K562 (cell line): ENCODE data around the gene TSPAN14. TPM values are rescaled to one million over a fixed set of nuclear protein-coding genes. Genes with fewer than 3 reads are reported as not detected.

Experiments used
- ATAC-seq: fragments of 200-7000 bp; cut with Tn5 transposase; 3 replicates; pipeline ENCODE4 v1.9.1; 2020; ENCODE audit warnings: moderate library complexity
- Bru-seq: library from RNA; stranded (reverse); fragments of 400-500 nt; gene quantifications from one replicate; lab custom pipeline; 2021; lab: Mats Ljungman, UMichigan
- BruChase-seq, 2 experiments: library from RNA; stranded (reverse); fragments of 400-500 nt; gene quantifications; one replicate each; lab custom pipeline; 2021; lab: Mats Ljungman, UMichigan
- BruUV-seq: library from RNA; stranded (reverse); fragments of 400-500 nt; replicated peaks from 2 replicates; lab custom pipeline; 2021; lab: Mats Ljungman, UMichigan
- CTCF ChIA-PET: fragments of 300-600 bp; formaldehyde crosslinking; extraction: SDS; loops from one replicate; lab custom pipeline; 2021; ENCODE audit warnings: low intra/inter-chr PET ratio; lab: Yijun Ruan, JAX
- POLR2A ChIA-PET: fragments of 300-600, 350-650 bp; sonication (Branson Sonifier 250); formaldehyde crosslinking; extraction: SDS; loops from one replicate; lab custom pipeline; 2021; ENCODE audit warnings: antibody characterized with exemption, inconsistent platforms; lab: Yijun Ruan, JAX
- DNase-seq, 4 experiments: peaks; one replicate each; pipeline versions ENCODE4 v3.0.0 to v3.0.0-alpha.2; 2011 to 2018; ENCODE audit warnings: low spot score in 3 of 4, mixed read lengths in 3 of 4; ENCODE audit errors: extremely low read depth in 1 of 4
- FAIRE-seq: peaks from 2 replicates; lab custom pipeline; 2011; peaks lifted over from hg19 to GRCh38; lab: Jason Lieb, UNC
- H2AFZ ChIP-seq: 2 replicates; pipeline ENCODE4 v1.6.0; 2011; ENCODE audit warnings: low read depth, low read length, control low read depth, inconsistent platforms
- H3K27ac ChIP-seq: fragments of 200-600 bp; 3 replicates; pipeline ENCODE4 v1.8.0; 2011; ENCODE audit warnings: low read depth, mild to moderate bottlenecking, control low read depth, inconsistent platforms, low read length, moderate library complexity, mixed read lengths; ENCODE audit errors: extremely low read depth
- H3K27me3 ChIP-seq, 2 experiments: fragments of 300-600 bp in 1 of 2; 2 replicates in 1 of 2; 3 replicates in 1 of 2; pipeline versions ENCODE4 v1.6.0 to v1.8.0; 2011; ENCODE audit warnings: inconsistent platforms in 2 of 2, low read length in 2 of 2, mild to moderate bottlenecking in 1 of 2, mixed read lengths in 1 of 2, moderate library complexity in 1 of 2; ENCODE audit not compliant: control insufficient read depth in 2 of 2, insufficient read depth in 2 of 2
- H3K36me3 ChIP-seq: fragments of 300-600 bp; 3 replicates; pipeline ENCODE4 v1.8.0; 2011; ENCODE audit warnings: mild to moderate bottlenecking, low read length, inconsistent platforms; ENCODE audit not compliant: control insufficient read depth, insufficient read depth
- H3K4me1 ChIP-seq, 2 experiments: fragments of 200-600 bp in 1 of 2; replicated peaks in 1 of 2; 2 replicates in 1 of 2; 3 replicates in 1 of 2; pipeline versions ENCODE4 v1.5.1 to v1.8.0; 2011; ENCODE audit warnings: inconsistent platforms in 2 of 2, low read length in 2 of 2, mild to moderate bottlenecking in 1 of 2, mixed read lengths in 1 of 2, moderate library complexity in 1 of 2; ENCODE audit not compliant: control insufficient read depth in 2 of 2, insufficient read depth in 2 of 2
- H3K4me2 ChIP-seq: 2 replicates; pipeline ENCODE4 v1.6.1; 2011; ENCODE audit warnings: low read length, control low read depth, inconsistent platforms, mixed read lengths; ENCODE audit not compliant: insufficient read depth
- H3K4me3 ChIP-seq: fragments of 200-600 bp; sonication (generic), shearing (Covaris generic); 2 replicates; pipeline ENCODE4 v1.5.1; 2016; ENCODE audit warnings: control low read depth, inconsistent platforms
- H3K79me2 ChIP-seq: fragments of 200-600 bp; 3 replicates; pipeline ENCODE4 v1.8.0; 2011; ENCODE audit warnings: low read length, inconsistent platforms; ENCODE audit not compliant: control insufficient read depth, insufficient read depth
- H3K9ac ChIP-seq, 2 experiments: 2 replicates each; pipeline versions ENCODE4 v1.6.0 to v1.6.1; 2011; ENCODE audit warnings: low read depth in 2 of 2, low read length in 2 of 2, control low read depth in 1 of 2, inconsistent platforms in 1 of 2, mild to moderate bottlenecking in 1 of 2, mixed read lengths in 1 of 2; ENCODE audit not compliant: insufficient read depth in 1 of 2
- H3K9me1 ChIP-seq: one replicate; pipeline ENCODE4 v1.6.0; 2011; ENCODE audit warnings: inconsistent platforms, mild to moderate bottlenecking, low read length, moderate library complexity; ENCODE audit not compliant: control insufficient read depth, insufficient read depth
- H3K9me3 ChIP-seq: replicated peaks from 2 replicates; pipeline ENCODE4 v1.5.1; 2011; ENCODE audit warnings: low read depth, low read length, inconsistent platforms; ENCODE audit not compliant: control insufficient read depth, insufficient read depth
- H4K20me1 ChIP-seq: replicated peaks from 2 replicates; pipeline ENCODE4 v1.6.1; 2011; ENCODE audit warnings: low read length, inconsistent platforms, mixed read lengths; ENCODE audit not compliant: control insufficient read depth, insufficient read depth
- BCL6 ChIP-seq: fragments of 250-450 bp; sonication (Bioruptor Pico); IDR thresholded peaks from 2 replicates; pipeline ENCODE4 v1.4.0; 2020
- DIDO1 ChIP-seq: fragments of 450-650 bp; IDR thresholded peaks from 2 replicates; pipeline ENCODE4 v1.6.1; 2016; ENCODE audit warnings: low read depth, missing biosample characterization, missing genetic modification characterization
- FIP1L1 ChIP-seq: fragments of 200-400 bp; formaldehyde crosslinking; IDR thresholded peaks from 2 replicates; pipeline ENCODE4 v1.6.1; 2018; ENCODE audit warnings: mild to moderate bottlenecking, low read depth, low read length; ENCODE audit not compliant: poor library complexity, severe bottlenecking
- KAT8 ChIP-seq: fragments of 450-650 bp; IDR thresholded peaks from 2 replicates; pipeline ENCODE4 v1.6.1; 2016; ENCODE audit warnings: low read depth, mild to moderate bottlenecking
- NFIC ChIP-seq: fragments of 450-650 bp; IDR thresholded peaks from 2 replicates; pipeline ENCODE4 v1.6.1; 2017; ENCODE audit warnings: mild to moderate bottlenecking, inconsistent platforms
- SAP30 ChIP-seq: fragments of 200-600 bp; sonication (generic); IDR thresholded peaks from 2 replicates; pipeline ENCODE4 v1.6.1; 2012; ENCODE audit warnings: borderline replicate concordance, low read depth, mild to moderate bottlenecking, moderate library complexity, low read length, control low read depth, inconsistent platforms; ENCODE audit not compliant: insufficient read depth, poor library complexity, severe bottlenecking
- SNIP1 ChIP-seq: fragments of 450-650 bp; IDR thresholded peaks from 2 replicates; pipeline ENCODE4 v1.7.1; 2017; ENCODE audit warnings: low read depth, mild to moderate bottlenecking
- TAF1 ChIP-seq: IDR thresholded peaks from 2 replicates; pipeline ENCODE4 v1.6.1; 2011; ENCODE audit warnings: mild to moderate bottlenecking, low read length, moderate library complexity; ENCODE audit not compliant: insufficient read depth, control insufficient read depth, severe bottlenecking; ENCODE audit errors: extremely low read depth
- WGBS: fragments of 100-300 bp; shearing (Covaris generic); methylation state at CpG from one replicate; pipeline ENCODE4 v1.1.6; 2016; ENCODE audit warnings: low coverage, mixed read lengths; ENCODE audit not compliant: insufficient coverage; ENCODE audit errors: missing lambda C conversion rate; 5-methylcytosine and 5-hydroxymethylcytosine counted together
- in situ Hi-C: fragments of 300-500 bp; cut with MboI; formaldehyde crosslinking; loops from 4 replicates; pipeline ENCODE4 v1.15.0; 2018; ENCODE audit warnings: inconsistent platforms, mixed read lengths
- intact Hi-C: fragments of 100-400 bp; cut with micrococcal nuclease; formaldehyde crosslinking; loops from 2 replicates; pipeline ENCODE4 v1.14.2; 2022
- long read RNA-seq, 3 experiments: library from polyadenylated mRNA in 2 of 3; library from RNA in 1 of 3; unstranded in 2 of 3; stranded (forward) in 1 of 3; transcript quantifications; one replicate each; pipeline ENCODE4 v2.0.0, GENCODE V29; 2019 to 2022
- polyA minus RNA-seq, 3 experiments: library from RNA; depleted of rRNA, polyadenylated mRNA; stranded (reverse); fragments of >200 nt; gene quantifications; 2 replicates each; pipeline ENCODE4 v1.2.3, GENCODE V29; 2011
- polyA plus RNA-seq, 8 experiments: library from polyadenylated mRNA; depleted of rRNA in 4 of 8; stranded (reverse) in 5 of 8; unstranded in 3 of 8; fragments of >200 nt; fragmentation: Nextera tagmentation in 2 of 8; fragmentation: Illumina TruSeq in 1 of 8; extraction: Ambion mirVana in 2 of 8; extraction: Trizol in 1 of 8; gene quantifications; 2 replicates each; pipeline versions ENCODE4 v1.2.1 to v1.2.3, GENCODE V29; 2011 to 2014; ENCODE audit warnings: inconsistent platforms in 1 of 8, missing spikeins in 1 of 8
- total RNA-seq, 7 experiments: library from RNA; depleted of rRNA in 6 of 7; stranded (reverse); fragments of >200 nt in 6 of 7; fragmentation: Illumina TruSeq in 2 of 7; extraction: Trizol in 2 of 7; gene quantifications; 2 replicates each; pipeline versions ENCODE4 v1.2.1 to v1.2.3, GENCODE V29; 2011 to 2021; ENCODE audit warnings: low replicate concordance in 1 of 7
- TF ChIP-seq, protein P1 (sequence below): fragments of 250-450 bp; sonication (Bioruptor Pico); IDR thresholded peaks from 2 replicates; pipeline ENCODE4 v1.4.0; 2020

The TSPAN14 gene, protein sequence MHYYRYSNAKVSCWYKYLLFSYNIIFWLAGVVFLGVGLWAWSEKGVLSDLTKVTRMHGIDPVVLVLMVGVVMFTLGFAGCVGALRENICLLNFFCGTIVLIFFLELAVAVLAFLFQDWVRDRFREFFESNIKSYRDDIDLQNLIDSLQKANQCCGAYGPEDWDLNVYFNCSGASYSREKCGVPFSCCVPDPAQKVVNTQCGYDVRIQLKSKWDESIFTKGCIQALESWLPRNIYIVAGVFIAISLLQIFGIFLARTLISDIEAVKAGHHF
- 67.3 and 149 TPM in 2 replicates for total RNA-seq (2011; cell fraction: chromatin; rRNA removed; ENCODE audit: low replicate concordance)
- 99.9 and 106 TPM in 2 replicates for total RNA-seq (2011; cell fraction: nucleolus; rRNA removed)
- total RNA-seq (2011; cell fraction: nucleoplasm; rRNA removed) = 117 and 138 TPM in 2 replicates
- 22.4 and 33.3 TPM in 2 replicates for total RNA-seq (2014; rRNA removed)
- total RNA-seq (2014; rRNA removed; fragmentation: Illumina TruSeq; extraction: Trizol) = 19.0 and 23.3 TPM in 2 replicates
- 22.5 and 24.4 TPM in 2 replicates for total RNA-seq (2015; rRNA removed; fragmentation: Illumina TruSeq; extraction: Trizol)
- total RNA-seq (2021) = 89.2 and 92.9 TPM in 2 replicates
- 42.9 and 65.1 TPM in 2 replicates for polyA plus RNA-seq (2011; rRNA removed)
- 52.8 and 88.0 TPM in 2 replicates for polyA plus RNA-seq (2011; cell fraction: cytosol; rRNA removed)
- polyA plus RNA-seq (2011; cell fraction: nucleus; rRNA removed) = 52.2 and 85.9 TPM in 2 replicates
- 44.4 and 57.4 TPM in 2 replicates for polyA plus RNA-seq (2012)
- polyA plus RNA-seq (2014; fragmentation: Illumina TruSeq; extraction: Trizol) = 65.0 and 66.6 TPM in 2 replicates
- polyA plus RNA-seq (2014; fragmentation: Nextera tagmentation; extraction: Ambion mirVana) = 1 to 10 TPM; 5.8 to 6.6 TPM
- polyA plus RNA-seq (2014; rRNA removed) = 47.2 and 57.2 TPM in 2 replicates
- 21.6 and 45.5 TPM in 2 replicates for polyA minus RNA-seq (2011; rRNA and poly(A)+ RNA removed)
- polyA minus RNA-seq (2011; cell fraction: cytosol; rRNA and poly(A)+ RNA removed) = 28.6 and 45.2 TPM in 2 replicates
- polyA minus RNA-seq (2011; cell fraction: nucleus; rRNA and poly(A)+ RNA removed) = 20.1 and 21.1 TPM in 2 replicates
- percentile 88 among the genes with signal in this experiment for Bru-seq, nascent RNA
- BruChase-seq, experiment 1, labeled RNA remaining after a 2-hour chase = percentile 82 among the genes with signal in this experiment
- BruChase-seq, experiment 2, labeled RNA remaining after a 6-hour chase = percentile 82 among the genes with signal in this experiment
- long read RNA-seq, experiment 1, full-length matches to known transcripts = 19 of 226 reads
- long read RNA-seq, experiment 1, partial matches to known transcripts = 7 of 226 reads
- long read RNA-seq, experiment 1, other reads (novel, unspliced or antisense) = 200 of 226 reads
- long read RNA-seq, experiment 2, full-length matches to known transcripts = 15 of 70 reads
- long read RNA-seq, experiment 2, partial matches to known transcripts = 19 of 70 reads
- long read RNA-seq, experiment 2, other reads (novel, unspliced or antisense) = 36 of 70 reads
- long read RNA-seq, experiment 3, full-length matches to known transcripts = 9 of 28 reads
- long read RNA-seq, experiment 3, partial matches to known transcripts = 3 of 28 reads
- long read RNA-seq, experiment 3, other reads (novel, unspliced or antisense) = 16 of 28 reads

DNA sequence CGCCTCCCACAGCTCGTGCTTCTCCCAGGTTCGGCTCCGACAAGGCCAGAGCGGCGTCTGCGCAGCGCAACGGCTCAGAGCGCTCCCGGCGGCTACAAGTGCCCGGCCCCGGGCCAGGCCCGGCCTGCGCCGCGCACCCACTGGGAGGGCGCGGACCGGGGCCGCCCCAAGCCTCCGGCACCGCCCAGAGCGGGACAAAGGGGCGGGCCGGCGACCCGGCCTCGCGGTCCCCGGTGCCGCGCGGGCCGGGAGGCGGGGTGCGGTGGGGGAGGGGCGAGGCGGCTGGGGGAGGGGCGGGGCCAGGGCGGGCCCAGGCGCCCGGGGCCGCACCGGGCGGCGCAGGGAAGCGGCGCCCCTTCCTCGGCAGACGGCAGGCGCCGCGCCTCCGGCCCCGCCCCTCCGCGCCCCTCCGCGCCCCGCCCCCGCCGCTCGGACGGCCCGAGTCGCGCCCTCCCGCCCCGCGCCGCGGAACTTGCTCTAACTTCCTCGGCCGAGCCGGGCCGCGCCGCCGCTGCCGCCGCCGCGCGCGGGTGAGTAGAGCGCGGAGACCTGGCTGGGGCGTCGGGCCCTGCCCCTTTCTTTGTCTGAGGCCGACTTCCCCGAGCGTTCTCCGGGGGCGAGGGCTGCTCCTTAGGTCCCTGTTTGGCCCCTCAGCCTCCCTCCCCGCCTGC is at the start of gene TSPAN14:
Gene TSPAN14 (plus strand): TSS at position 469 of the 671 bp plus-strand sequence. CDS start 34,924 bp downstream, outside the sequence.
- ChIA-PET POLR2A (interaction anchor here (0.6 to 1.0 kb wide), 2 partner anchors 44 to 51 kb away, joined by 4 read pairs; no protein-coding TSS in a partner anchor), CTCF (no interaction called here)
- peaks cover 47% of the 10 kb centered on the region for H3K79me2 ChIP-seq
- no peaks in the 10 kb centered on the region for H3K9me3 ChIP-seq
- FAIRE-seq (no peak), ATAC-seq (peak; percentile 80), DNase-seq (peak; percentile 88 to 99 (median 98))
- no TSS peak for BruUV-seq
- peaks cover 41 to 58% of the 10 kb centered on the region in 2 experiments for H3K4me1 ChIP-seq
- intact Hi-C loops = no loop called here
- peak within 1 kb of the TSS; percentile 81 for H3K4me3 ChIP-seq
- WGBS = 2% methylated on average over 54 of the region's 97 CpGs
- in situ Hi-C loops = no loop called here
- H3K27me3 ChIP-seq = no peaks in the 10 kb centered on the region
- H3K9ac ChIP-seq = peak within 1 kb of the TSS; percentile 80 to 92
- H3K36me3 ChIP-seq = peaks cover 18% of the 10 kb centered on the region
- peaks cover 17% of the 10 kb centered on the region; the same call in 1 of the 2 replicates for H4K20me1 ChIP-seq
- peak within 1 kb of the TSS; percentile 80 for H3K4me2 ChIP-seq
- peak within 1 kb of the TSS; percentile 86 for H2AFZ ChIP-seq
- H3K9me1 ChIP-seq = peaks cover 3% of the 10 kb centered on the region
- H3K27ac ChIP-seq = peak within 1 kb of the TSS; percentile 78
- TF ChIP-seq TAF1 (peak; percentile 62), SAP30 (no peak), BCL6 (CRISPR knock-in tag) (no peak), NFIC (0 out of 2 replicates have a peak, but pooled peaks have one; percentile 30), DIDO1 (tag) (no peak), SNIP1 (no peak), FIP1L1 (no peak), KAT8 (no peak)
- TF ChIP-seq, protein P1, sequence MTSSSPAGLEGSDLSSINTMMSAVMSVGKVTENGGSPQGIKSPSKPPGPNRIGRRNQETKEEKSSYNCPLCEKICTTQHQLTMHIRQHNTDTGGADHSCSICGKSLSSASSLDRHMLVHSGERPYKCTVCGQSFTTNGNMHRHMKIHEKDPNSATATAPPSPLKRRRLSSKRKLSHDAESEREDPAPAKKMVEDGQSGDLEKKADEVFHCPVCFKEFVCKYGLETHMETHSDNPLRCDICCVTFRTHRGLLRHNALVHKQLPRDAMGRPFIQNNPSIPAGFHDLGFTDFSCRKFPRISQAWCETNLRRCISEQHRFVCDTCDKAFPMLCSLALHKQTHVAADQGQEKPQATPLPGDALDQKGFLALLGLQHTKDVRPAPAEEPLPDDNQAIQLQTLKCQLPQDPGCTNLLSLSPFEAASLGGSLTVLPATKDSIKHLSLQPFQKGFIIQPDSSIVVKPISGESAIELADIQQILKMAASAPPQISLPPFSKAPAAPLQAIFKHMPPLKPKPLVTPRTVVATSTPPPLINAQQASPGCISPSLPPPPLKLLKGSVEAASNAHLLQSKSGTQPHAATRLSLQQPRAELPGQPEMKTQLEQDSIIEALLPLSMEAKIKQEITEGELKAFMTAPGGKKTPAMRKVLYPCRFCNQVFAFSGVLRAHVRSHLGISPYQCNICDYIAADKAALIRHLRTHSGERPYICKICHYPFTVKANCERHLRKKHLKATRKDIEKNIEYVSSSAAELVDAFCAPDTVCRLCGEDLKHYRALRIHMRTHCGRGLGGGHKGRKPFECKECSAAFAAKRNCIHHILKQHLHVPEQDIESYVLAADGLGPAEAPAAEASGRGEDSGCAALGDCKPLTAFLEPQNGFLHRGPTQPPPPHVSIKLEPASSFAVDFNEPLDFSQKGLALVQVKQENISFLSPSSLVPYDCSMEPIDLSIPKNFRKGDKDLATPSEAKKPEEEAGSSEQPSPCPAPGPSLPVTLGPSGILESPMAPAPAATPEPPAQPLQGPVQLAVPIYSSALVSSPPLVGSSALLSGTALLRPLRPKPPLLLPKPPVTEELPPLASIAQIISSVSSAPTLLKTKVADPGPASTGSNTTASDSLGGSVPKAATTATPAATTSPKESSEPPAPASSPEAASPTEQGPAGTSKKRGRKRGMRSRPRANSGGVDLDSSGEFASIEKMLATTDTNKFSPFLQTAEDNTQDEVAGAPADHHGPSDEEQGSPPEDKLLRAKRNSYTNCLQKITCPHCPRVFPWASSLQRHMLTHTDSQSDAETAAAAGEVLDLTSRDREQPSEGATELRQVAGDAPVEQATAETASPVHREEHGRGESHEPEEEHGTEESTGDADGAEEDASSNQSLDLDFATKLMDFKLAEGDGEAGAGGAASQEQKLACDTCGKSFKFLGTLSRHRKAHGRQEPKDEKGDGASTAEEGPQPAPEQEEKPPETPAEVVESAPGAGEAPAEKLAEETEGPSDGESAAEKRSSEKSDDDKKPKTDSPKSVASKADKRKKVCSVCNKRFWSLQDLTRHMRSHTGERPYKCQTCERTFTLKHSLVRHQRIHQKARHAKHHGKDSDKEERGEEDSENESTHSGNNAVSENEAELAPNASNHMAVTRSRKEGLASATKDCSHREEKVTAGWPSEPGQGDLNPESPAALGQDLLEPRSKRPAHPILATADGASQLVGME (CRISPR knock-in tag) = peak; percentile 87
